Karpas-422 (cell line): ENCODE data around the gene ZNF292. TPM values are rescaled to one million over a fixed set of nuclear protein-coding genes. Genes with fewer than 3 reads are reported as not detected.
A peak's percentile ranks its signal among the peaks of the same experiment; 100 is the strongest.

Experiments used
- DNase-seq: peaks from one replicate; pipeline ENCODE4 v3.0.0-alpha.2; 2015
- H2AFZ ChIP-seq: fragments of 200-600 bp; sonication (generic); 2 replicates; pipeline ENCODE4 v1.6.1; 2014; ENCODE audit warnings: antibody characterized with exemption, low read length, mixed read lengths
- H3K27ac ChIP-seq: fragments of 200-600 bp; sonication (generic); 2 replicates; pipeline ENCODE4 v1.5.1; 2014; ENCODE audit warnings: mild to moderate bottlenecking, low read length, moderate library complexity
- H3K27me3 ChIP-seq: fragments of 200-600 bp; sonication (generic); 2 replicates; pipeline ENCODE4 v1.6.1; 2014; ENCODE audit warnings: low read length, mixed read lengths
- H3K36me3 ChIP-seq: fragments of 200-600 bp; sonication (generic); 2 replicates; pipeline ENCODE4 v1.6.1; 2014; ENCODE audit warnings: low read length, mixed read lengths; ENCODE audit not compliant: insufficient read depth
- H3K4me1 ChIP-seq: fragments of 200-600 bp; sonication (generic); 2 replicates; pipeline ENCODE4 v1.6.1; 2014; ENCODE audit warnings: mild to moderate bottlenecking, low read length, mixed read lengths
- H3K4me2 ChIP-seq: fragments of 200-600 bp; sonication (generic); 2 replicates; pipeline ENCODE4 v1.6.1; 2014; ENCODE audit warnings: low read length, low read depth, mild to moderate bottlenecking; ENCODE audit not compliant: poor library complexity, severe bottlenecking
- H3K4me3 ChIP-seq: fragments of 200-600 bp; sonication (generic); 2 replicates; pipeline ENCODE4 v1.5.1; 2014; ENCODE audit warnings: mild to moderate bottlenecking, antibody characterized with exemption, low read length, mixed read lengths
- H3K79me2 ChIP-seq: fragments of 200-600 bp; sonication (generic); 2 replicates; pipeline ENCODE4 v1.6.1; 2014; ENCODE audit warnings: mild to moderate bottlenecking, low read length, mixed read lengths
- H3K9ac ChIP-seq: fragments of 200-600 bp; sonication (generic); 2 replicates; pipeline ENCODE4 v1.6.0; 2014; ENCODE audit warnings: low read length
- H3K9me2 ChIP-seq: fragments of 200-600 bp; sonication (generic), shearing (Covaris generic); replicated peaks from 2 replicates; pipeline ENCODE4 v1.6.0; 2014; ENCODE audit warnings: mild to moderate bottlenecking, low read length, moderate library complexity; ENCODE audit not compliant: insufficient read depth
- H3K9me3 ChIP-seq: fragments of 300-700, 200-600 bp; sonication (generic); 2 replicates; pipeline ENCODE4 v1.6.1; 2014; ENCODE audit warnings: low read length, mixed read lengths
- H4K20me1 ChIP-seq: fragments of 200-600 bp; sonication (generic); 2 replicates; pipeline ENCODE4 v1.6.1; 2014; ENCODE audit warnings: mild to moderate bottlenecking, antibody characterized with exemption, low read length, low read depth; ENCODE audit not compliant: insufficient read depth
- total RNA-seq: library from RNA; depleted of rRNA; stranded (reverse); fragments of >200 nt; shearing (Covaris generic); gene quantifications from 2 replicates; pipeline ENCODE4 v1.2.3, GENCODE V29; 2014; ENCODE audit warnings: low replicate concordance

ZNF292 gene
- total RNA-seq, 1 experiment from 2014 or later, result 62.8 TPM

DNA sequence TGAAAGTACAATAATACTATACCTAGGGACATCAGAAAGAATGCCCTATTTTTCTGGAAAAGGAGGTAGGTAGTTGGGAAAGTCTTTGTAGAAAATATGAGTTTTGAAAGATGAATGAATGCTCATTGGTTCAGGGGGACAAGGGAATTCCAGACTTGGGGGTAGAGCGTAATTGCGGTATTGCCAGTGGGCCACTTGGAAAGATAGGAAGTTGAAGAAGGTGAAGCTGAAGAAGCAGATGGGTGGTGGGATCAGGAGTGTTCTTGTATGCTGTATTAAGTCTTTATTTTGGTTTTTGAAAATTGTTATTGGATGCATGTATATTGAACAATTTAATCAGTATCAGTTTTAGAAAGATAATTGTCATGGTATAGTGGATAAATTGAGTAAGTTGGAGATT, 109.1 kb downstream of the ZNF292 start:
- H3K4me3 ChIP-seq, result no peak overlapping the region
- no peaks in the 10 kb centered on the region for H4K20me1 ChIP-seq
- DNase-seq, result no peak
- H3K27me3 ChIP-seq, result no peaks in the 10 kb centered on the region
- H3K27ac ChIP-seq, result no peak overlapping the region
- H3K9ac ChIP-seq, result no peak overlapping the region
- no peak overlapping the region for H3K4me2 ChIP-seq
- no peak overlapping the region for H2AFZ ChIP-seq
- no peaks in the 10 kb centered on the region for H3K79me2 ChIP-seq
- no peaks in the 10 kb centered on the region for H3K9me3 ChIP-seq
- H3K36me3 ChIP-seq, result peaks cover 10% of the 10 kb centered on the region; the same call in 1 of the 2 replicates
- no peaks in the 10 kb centered on the region for H3K4me1 ChIP-seq
- no peaks in the 10 kb centered on the region for H3K9me2 ChIP-seq

DNA sequence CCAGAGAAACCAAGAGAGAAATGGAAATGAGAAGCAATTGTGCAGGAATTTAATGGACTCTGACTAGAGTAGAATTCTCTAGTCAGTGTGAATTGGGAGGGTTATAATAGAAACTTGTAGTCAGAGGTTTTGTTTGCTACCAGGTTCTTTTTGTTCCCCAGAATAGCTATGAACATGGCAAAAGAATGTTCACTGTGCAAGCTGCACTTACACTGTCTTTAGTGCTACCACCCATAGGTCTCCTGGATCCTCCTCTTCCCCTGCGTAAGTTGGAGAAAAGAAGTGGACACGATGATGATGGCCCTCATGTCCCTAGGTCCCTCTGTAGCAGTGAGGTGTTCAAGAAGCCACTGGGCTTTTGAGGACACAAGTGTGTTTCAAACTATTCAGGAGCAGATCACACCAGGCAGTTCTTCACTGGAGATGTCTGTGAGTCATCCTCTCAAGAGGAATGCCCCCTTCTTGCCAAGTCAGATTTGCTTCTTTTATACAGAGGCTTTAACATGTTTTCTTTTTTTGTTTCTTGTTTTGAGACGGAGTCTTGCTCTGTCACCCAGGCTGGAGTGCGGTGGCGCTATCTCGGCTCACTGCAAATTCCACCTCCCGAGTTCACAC, 119.4 kb downstream of the ZNF292 start:
- Histone ChIP-seq H3K36me3 (no peaks in the 10 kb centered on the region), H3K27ac (no peak overlapping the region), H3K9ac (no peak overlapping the region), H4K20me1 (0 out of 2 replicates have a peak, but pooled peaks cover 4% of the 10 kb centered on the region), H3K79me2 (no peaks in the 10 kb centered on the region), H3K4me3 (no peak overlapping the region), H2AFZ (no peak overlapping the region), H3K9me3 (no peaks in the 10 kb centered on the region), H3K9me2 (no peaks in the 10 kb centered on the region), H3K4me2 (no peak overlapping the region), H3K4me1 (no peaks in the 10 kb centered on the region), H3K27me3 (no peaks in the 10 kb centered on the region)
- DNase-seq, result no peak

- DNase-seq, result no peak
- Histone ChIP-seq H3K4me1 (no peaks in the 10 kb centered on the region), H3K9me3 (no peaks in the 10 kb centered on the region), H3K27ac (no peak overlapping the region), H4K20me1 (0 out of 2 replicates have a peak, but pooled peaks cover 4% of the 10 kb centered on the region), H3K79me2 (no peaks in the 10 kb centered on the region), H3K9me2 (no peaks in the 10 kb centered on the region), H3K4me3 (no peak overlapping the region), H2AFZ (no peak overlapping the region), H3K4me2 (no peak overlapping the region), H3K27me3 (no peaks in the 10 kb centered on the region), H3K36me3 (no peaks in the 10 kb centered on the region), H3K9ac (no peak overlapping the region)
Measured at GRCh38 chr6:87276624-87277023, 121.3 kb downstream of the ZNF292 start.

DNA sequence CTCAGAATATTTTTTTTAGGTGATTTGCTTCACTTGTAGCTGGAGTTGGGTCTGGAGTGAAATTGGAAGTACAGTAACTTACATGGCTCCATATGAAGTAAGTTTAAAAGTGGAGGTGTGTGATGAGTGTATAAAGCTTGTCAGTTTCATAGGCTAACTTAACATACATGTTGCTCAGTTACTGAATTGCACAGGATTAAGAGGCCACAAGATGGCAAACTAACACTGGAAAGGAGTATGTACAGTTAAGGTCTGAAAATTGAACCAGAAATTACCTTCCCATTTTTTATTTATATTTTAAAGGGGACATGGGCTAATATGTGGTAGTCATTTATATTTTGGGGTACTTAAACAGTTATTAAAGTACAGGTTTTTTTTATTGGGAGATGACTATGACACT, 121.8 kb downstream of the ZNF292 start:
- Histone ChIP-seq H3K4me2 (no peak overlapping the region), H2AFZ (no peak overlapping the region), H3K9ac (no peak overlapping the region), H3K27ac (no peak overlapping the region), H3K4me3 (no peak overlapping the region), H4K20me1 (0 out of 2 replicates have a peak, but pooled peaks cover 2% of the 10 kb centered on the region), H3K27me3 (no peaks in the 10 kb centered on the region), H3K9me3 (no peaks in the 10 kb centered on the region), H3K9me2 (no peaks in the 10 kb centered on the region), H3K4me1 (no peaks in the 10 kb centered on the region), H3K36me3 (no peaks in the 10 kb centered on the region), H3K79me2 (no peaks in the 10 kb centered on the region)
- peak; percentile 73 for DNase-seq

DNA sequence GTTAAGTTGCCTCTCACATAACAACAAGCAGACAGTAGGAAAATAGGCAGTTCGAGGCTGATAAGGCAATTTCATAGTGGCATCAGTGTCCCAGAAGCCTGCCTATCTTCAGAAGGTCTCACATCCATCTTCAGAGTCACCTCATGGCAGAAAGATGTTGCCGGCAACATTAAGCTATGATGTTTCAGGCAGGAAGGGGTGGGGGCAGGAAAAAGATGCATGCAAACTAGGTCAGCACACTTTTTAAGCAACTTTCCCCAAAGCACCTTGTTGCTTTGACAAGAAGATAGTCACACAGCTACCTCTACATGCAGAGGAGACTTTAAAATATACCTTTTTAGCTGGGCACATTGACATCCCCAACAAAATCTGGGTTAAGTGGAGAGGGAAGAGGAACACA, 123.8 kb downstream of the ZNF292 start:
- Histone ChIP-seq H3K36me3 (no peaks in the 10 kb centered on the region), H3K4me2 (no peak overlapping the region), H3K9me3 (no peaks in the 10 kb centered on the region), H3K79me2 (no peaks in the 10 kb centered on the region), H4K20me1 (no peaks in the 10 kb centered on the region), H3K4me1 (no peaks in the 10 kb centered on the region), H3K9me2 (no peaks in the 10 kb centered on the region), H3K4me3 (no peak overlapping the region), H2AFZ (no peak overlapping the region), H3K27me3 (no peaks in the 10 kb centered on the region), H3K9ac (no peak overlapping the region), H3K27ac (no peak overlapping the region)
- DNase-seq, result no peak

- Histone ChIP-seq H3K4me3 (no peak overlapping the region), H2AFZ (no peak overlapping the region), H3K27me3 (no peaks in the 10 kb centered on the region), H3K9me2 (no peaks in the 10 kb centered on the region), H3K27ac (no peak overlapping the region), H3K36me3 (no peaks in the 10 kb centered on the region), H3K4me2 (no peak overlapping the region), H3K9ac (no peak overlapping the region), H3K4me1 (no peaks in the 10 kb centered on the region), H3K9me3 (no peaks in the 10 kb centered on the region), H3K79me2 (no peaks in the 10 kb centered on the region), H4K20me1 (no peaks in the 10 kb centered on the region)
- no peak for DNase-seq
Measured at GRCh38 chr6:87281426-87281825, 126.1 kb downstream of the ZNF292 start.

- no peak for DNase-seq
- Histone ChIP-seq H3K27me3 (no peaks in the 10 kb centered on the region), H2AFZ (no peak overlapping the region), H3K79me2 (no peaks in the 10 kb centered on the region), H3K4me3 (no peak overlapping the region), H3K4me2 (no peak overlapping the region), H3K4me1 (no peaks in the 10 kb centered on the region), H3K36me3 (no peaks in the 10 kb centered on the region), H3K9me3 (no peaks in the 10 kb centered on the region), H3K9ac (no peak overlapping the region), H4K20me1 (no peaks in the 10 kb centered on the region), H3K27ac (no peak overlapping the region), H3K9me2 (no peaks in the 10 kb centered on the region)
Measured at GRCh38 chr6:87282743-87283142, 127.4 kb downstream of the ZNF292 start.

GRCh38 chr6:87283461-87283860, 128.1 kb downstream of the ZNF292 start:
- Histone ChIP-seq H4K20me1 (no peaks in the 10 kb centered on the region), H3K79me2 (no peaks in the 10 kb centered on the region), H3K36me3 (no peaks in the 10 kb centered on the region), H3K4me2 (no peak overlapping the region), H3K27me3 (no peaks in the 10 kb centered on the region), H3K9me3 (no peaks in the 10 kb centered on the region), H3K4me3 (no peak overlapping the region), H3K9ac (no peak overlapping the region), H3K9me2 (no peaks in the 10 kb centered on the region), H3K4me1 (no peaks in the 10 kb centered on the region), H3K27ac (no peak overlapping the region), H2AFZ (no peak overlapping the region)
- DNase-seq, result no peak
